ENCODE data around the gene PRKAG2.

The PRKAG2 gene

DNA sequence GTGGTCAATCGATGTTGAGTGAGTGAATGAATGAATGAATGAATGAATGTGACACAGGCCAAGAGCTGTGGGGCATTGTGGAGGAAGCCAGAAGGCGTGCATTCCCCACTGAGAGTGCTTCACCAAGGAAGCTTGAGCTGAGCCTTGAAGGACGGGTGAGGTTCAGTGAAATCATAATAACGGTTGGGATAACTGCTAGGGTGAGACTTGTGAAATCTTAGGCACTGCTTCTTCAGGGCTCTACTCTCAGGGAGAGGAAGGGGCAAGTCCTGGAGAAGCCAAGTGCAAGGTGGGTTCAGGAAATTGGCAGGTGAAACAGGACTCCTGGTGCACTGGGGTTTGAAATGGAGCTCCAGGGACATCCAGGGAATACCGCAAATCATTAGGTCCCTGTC lies 23.7 kb upstream of the PRKAG2 start:
- DNase-seq, result no peak

DNA sequence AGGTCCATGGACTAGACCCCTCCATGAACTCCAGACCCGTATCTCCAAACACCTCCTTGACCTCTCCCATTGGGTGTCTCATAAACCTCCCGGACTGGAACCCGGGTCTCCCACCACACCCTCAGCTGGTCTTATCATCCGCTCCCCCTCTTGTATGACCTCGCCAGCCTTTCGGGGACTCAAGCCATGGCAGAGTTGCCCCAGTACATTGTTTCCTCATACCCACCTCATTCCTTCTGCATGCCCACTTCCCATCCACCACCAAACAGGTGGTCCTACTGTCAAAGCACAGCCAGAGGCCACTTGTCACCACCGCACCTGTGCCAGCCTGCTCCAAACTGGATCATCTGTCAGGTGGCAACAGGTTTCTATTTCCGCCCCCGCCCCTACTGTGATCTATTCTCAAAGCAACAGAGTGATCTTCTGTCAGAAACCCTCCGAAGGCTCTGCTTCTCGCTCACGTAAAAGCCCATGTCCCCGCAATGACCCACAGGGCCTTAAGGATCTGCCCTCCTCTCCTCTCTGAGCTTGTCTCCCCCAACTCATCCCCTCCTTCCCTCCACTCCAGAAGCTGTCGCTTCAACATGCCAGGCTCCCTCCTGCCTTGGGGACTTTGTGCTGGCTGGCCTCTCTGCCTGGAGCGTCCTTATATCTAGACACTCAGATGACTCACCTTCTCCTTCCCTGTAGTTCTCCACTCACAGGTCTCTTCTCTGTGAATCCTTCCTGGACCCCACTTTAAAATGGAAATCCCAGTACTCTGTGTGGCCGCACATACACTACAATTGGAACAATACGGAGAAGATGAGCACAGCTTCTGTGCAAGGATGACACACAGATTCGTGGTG lies 22.8 kb upstream of the PRKAG2 start:
- no peak for DNase-seq

DNA sequence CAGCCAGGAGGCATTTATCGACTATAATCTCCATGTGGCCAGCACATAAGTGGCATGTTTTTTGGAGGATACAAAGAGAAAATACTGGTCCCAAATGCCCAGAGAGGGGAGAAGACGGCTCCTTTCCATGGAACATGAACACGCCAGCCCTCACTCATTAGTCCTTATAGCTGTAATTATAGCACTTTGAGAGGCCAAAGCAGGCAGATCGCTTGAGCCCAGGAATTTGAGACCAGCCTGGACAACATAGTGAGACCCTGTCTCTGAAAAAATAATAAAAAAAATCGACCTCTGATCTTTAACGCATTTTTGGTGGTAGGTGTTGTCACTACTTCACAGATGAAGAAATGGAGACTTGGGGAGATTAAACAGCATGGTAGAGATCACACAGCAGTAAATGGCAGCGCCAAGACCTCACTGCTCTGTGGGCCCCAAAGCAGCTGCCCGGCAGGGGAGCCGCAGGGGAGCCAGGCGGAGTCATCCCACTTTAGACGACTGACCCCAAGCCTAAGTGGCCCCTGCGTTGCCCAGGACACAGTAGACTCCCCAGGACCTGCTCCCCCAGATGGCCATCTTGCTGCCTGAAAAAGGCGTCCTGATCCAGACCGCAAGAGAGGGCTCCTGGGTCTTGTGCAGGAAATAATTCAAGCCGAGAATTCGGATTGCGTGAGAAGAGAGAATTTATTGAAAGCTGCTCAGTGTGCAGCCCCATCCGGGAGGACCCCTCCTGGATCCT lies 21.2 kb upstream of the PRKAG2 start:
- DNase-seq, result no peak

DNA sequence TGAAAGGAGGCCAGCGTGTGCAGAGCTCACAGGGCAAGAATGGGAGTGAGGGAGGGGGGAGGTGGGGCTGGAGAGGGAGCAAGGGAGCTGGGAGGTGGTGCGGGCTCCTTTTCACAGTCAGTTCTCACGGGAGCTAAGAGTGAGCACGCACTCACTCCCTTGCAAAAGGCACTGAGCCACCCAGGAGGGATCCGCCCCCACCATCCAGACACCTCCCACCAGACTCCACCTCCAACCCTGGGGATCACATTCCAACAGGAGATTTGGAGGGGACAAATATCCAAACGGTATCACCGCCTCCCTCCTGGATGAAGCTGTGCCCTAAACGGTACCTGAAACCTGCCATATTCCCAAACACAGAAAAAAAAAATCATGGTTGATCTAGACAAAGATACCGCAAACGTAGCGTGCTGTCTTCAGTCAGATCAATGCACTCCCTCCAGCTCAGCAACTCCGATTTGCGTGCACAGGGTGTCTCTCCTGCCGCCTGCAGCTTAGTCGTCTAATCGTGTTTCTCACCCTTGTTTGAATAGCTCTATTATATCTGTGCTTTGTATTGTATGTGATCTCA lies 20.3 kb upstream of the PRKAG2 start:
- no peak for DNase-seq

DNA sequence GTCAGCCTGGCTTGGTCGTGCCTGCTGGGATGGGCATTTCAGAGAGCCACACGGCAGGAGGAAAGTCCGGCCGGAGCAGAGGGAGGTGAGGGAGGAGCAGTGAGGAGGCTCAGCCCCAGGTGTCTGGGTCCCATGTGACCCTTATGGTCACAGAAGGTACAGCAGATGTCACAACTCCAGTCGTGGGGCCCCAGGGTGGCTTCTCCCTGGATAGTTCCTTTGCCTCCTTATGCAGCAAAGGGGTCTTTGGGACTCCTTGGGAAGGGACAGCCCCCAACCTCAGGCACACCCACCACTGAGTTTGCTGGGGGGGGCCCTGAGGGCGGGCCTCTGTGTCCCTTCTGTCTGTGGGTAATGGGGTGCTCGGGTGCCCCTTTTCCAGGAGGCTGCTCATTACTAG lies 19.6 kb upstream of the PRKAG2 start:
- no peak for DNase-seq

DNA sequence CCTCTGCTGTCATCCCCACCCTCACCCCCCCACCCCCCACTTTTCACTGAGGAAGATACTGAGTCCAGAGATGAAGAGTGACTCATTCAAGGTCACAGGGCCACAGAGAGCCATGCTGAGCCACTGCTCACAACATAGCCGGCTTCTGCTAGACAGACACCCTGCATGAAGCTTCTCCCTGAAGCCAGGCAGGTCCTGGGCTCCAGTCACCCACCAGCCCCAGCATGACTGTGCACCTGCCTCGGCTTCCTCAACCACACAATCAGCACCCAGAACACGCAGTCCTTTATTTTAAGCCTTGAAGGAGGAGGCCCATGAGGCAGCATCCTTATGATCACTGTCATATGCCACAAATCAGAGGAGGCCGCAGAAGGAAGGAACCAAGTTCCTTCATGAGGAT lies 19.2 kb upstream of the PRKAG2 start:
- no peak for DNase-seq

DNA sequence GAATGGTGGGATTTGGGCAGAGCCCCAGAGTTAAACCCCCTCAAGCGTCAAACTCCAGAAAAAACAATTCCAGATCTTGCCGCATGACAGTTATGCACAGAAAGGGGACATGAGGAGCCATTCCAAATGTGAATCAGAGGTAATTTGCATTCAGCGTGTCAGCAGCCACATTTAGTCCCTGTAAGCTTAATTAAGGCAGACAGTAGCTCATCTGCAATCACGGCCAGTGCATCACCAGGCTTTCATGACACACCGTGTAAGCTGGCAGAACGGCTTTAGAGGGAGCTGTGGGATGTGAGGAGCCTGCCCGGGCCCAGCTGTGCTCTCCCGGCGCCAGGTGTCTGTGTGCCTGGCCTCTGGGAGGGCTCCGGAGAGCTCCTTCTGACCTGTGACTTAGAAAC lies 18.7 kb upstream of the PRKAG2 start:
- no peak for DNase-seq

DNA sequence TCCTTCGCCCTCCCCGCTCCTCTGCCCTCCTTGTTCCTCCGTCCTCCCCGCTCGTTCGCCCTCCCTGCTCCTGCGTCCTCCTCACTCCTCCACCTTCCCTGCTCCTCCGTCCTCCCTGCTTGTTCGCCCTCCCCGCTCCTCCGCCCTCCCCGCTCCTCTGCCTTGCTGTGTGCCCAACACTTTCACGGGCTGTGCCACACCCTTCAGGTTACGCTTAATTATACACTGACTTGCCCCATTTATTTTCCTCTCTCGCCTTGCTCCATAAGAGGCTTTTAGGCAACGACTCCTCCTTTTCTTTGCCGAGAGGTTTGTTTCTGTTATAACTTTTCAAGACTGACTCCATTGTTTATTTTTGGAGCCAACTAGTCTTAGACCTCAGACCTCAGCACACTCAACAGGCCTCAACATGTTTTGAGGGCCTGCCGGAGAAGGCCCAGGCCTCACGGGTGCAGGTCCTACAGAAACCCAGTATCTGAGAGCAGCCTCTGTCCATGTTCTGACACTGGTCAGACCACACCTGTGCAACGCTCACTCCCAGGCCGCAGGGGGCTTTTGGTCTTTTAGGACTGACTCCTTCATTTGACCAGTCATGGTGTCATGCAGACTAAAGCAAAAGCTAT lies 18.2 kb upstream of the PRKAG2 start:
- no peak for DNase-seq

DNA sequence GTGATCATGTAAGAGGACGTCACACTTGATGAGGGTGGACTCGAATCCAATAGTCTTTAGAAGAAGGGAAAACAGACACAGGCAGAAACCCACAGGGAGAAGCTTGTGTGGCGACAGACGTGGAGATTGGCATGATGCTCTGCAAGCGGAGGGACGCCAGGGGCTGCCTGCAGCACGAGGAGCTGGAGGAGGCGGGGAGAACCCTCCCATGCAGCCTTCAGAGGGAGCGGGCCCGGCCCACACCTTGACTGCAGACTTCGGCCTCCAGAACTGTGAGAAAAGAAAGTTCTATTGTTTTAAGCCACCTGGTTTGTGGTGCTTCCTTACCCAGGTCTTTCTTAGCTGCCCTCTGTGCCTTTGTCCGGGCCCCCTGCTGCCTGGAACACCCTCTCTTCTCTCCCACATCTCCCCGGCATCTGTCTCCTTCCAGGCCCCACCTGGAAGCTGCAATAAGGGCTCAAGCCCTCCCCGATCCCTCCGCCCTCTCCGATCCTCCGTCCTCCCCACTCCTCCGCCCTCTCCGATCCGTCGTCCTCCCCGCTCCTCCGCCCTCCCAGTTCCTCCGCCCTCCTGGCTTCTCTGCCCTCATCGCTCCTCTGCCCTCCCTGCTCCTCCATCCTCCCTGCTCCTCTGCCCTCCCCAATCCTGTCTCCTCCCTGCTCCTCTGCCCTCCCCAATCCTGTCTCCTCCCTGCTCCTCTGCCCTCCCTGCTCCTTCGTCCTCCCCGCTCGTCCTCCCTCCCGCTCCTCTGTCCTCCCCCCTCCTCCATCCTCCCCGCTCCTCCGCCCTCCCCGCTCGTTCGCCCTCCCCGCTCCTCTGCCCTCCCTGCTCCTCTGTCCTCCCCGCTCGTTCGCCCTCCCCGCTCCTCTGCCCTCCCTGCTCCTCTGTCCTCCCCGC lies 17.4 kb upstream of the PRKAG2 start:
- DNase-seq, result no peak

DNA sequence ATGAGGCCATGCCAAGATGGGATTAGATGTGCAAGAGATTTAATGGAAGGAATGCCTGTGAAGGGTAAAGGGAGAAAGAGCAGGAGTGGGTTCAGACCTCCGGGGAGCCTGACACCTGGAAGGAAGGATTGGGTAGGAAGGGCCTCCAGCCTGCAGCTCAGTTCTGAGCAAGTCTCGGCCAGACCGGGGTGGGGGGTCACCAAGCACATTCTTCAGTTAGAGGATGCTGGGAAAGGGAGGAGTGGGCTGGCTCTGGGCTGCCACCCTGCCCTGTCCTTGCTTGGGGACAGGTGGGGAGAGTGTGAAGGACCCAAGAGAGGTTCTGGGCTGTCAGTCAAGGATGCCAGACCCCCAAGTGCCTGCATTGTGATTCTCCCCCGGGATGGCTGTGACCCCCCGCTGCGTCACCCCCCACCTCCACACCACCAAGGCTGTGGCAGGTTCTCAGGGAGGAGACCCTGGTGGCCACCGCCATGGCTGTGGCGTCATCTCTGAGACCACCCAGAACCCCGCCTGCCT lies 16.5 kb upstream of the PRKAG2 start:
- no peak for DNase-seq

DNA sequence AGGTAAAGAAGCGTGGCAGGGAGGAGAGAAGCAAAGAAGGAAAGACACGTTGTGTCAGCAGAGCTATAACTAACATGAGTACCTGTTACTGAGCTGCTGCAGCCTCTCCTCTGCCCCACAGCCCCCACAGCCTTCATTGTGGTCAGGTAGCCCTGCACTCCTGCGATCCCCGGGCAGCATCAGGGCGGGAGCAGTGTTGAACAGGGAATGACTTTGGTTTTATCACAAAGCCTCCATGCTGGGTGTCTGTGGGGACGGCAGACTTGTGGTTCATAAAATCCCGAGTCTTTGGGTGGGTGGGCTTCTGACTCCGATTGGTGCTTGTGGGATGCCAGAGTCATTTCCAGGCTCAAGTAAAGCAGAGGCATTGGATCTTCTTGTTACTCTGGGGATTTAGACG lies 14.8 kb upstream of the PRKAG2 start:
- no peak for DNase-seq

DNA sequence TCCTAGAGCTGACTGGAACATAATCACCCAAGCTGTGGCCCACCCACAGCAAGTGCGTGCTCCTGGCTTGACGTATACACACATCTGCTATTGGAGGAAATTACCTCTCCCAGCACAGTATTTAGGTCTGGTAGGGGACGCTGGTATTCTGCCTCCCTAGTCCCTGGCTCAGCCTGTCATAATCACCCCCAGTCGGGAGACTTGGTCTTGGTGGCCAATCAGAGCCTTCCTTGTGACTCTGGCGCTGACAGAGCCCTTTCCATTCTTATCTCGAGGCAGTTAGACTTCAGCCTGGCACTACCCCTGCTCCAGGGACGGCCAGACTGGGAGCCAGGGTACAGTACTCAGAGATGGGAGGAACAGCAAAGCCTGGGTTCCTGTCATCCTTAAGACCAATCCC lies 14.3 kb upstream of the PRKAG2 start:
- DNase-seq, result no peak

DNA sequence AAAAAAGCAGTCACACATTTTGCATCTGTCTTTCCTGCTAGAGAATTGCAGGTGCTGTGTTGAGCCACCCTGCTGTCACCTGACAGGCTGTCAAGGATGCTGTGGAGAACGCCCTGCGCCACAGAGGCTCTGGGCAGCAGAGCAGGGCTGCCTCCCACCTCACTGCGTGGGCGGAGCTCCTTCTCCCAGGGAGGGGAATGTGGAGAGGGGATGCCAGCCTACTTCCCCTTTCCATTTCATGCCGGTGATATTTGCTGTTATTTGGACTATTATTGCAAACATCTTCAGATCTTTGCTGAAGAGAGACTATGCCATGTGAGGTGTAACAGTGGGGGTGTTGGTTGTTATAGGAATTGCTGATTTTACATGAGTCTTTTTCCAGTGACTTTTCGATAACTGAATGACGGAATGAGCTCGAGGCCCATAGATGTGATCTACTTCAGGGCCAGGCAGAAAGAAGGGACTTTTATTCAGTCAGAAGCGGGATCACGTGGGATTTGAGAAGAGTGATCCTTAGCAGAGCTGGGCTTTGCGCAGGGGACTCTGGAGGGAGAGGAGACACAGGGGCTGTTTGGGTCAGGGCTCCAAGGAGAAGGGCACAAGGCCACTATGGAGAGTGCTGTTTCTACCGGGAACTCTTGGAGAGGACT lies 13.6 kb upstream of the PRKAG2 start:
- DNase-seq, result peak in 1 of 14 donors; percentile 21

DNA sequence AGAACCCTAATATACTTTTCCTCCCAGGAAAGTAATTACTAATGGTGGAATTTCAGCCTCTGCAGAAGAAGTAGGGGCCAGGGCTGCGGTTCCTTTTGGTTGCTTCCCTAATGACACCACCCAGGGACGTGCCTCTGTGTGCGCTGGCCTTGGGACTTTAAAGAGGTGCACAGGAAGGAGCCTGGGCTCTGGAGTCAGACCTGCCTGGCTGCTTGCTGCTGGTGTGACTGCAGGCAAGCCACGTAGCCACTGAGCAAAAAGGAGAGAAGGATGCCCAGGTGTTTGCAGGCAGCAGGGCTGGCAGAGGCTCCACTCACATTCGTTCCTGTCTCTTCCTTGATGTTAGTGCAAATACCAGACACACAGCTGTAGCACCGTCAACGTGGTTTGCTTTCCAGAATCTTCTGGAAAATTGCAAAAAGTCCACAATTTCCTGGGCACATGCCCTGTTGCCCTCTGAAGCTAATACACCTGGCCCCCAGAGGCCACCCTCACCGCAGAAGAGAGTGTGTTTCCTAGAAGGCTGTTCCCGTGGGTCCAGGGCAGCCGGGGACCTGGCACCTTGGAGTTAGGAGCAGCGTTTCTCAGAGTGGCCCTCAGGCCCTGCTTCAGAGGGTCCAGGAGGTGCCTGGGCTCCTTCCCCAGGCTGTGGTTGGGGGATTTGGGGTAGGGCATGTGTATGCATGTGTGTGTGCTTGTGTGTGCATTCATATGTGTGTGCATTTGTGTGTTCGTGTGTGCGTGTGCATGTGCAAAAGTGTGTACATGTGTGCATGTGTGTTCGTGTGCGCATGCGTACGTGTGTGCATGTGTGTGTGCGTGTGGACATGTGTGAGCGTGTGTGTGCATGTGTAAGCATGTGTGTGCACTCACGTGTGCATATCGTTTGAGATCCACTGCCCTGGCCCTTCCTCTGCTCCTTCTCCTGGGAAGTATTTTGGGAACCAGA lies 12.8 kb upstream of the PRKAG2 start:
- DNase-seq, result no peak

DNA sequence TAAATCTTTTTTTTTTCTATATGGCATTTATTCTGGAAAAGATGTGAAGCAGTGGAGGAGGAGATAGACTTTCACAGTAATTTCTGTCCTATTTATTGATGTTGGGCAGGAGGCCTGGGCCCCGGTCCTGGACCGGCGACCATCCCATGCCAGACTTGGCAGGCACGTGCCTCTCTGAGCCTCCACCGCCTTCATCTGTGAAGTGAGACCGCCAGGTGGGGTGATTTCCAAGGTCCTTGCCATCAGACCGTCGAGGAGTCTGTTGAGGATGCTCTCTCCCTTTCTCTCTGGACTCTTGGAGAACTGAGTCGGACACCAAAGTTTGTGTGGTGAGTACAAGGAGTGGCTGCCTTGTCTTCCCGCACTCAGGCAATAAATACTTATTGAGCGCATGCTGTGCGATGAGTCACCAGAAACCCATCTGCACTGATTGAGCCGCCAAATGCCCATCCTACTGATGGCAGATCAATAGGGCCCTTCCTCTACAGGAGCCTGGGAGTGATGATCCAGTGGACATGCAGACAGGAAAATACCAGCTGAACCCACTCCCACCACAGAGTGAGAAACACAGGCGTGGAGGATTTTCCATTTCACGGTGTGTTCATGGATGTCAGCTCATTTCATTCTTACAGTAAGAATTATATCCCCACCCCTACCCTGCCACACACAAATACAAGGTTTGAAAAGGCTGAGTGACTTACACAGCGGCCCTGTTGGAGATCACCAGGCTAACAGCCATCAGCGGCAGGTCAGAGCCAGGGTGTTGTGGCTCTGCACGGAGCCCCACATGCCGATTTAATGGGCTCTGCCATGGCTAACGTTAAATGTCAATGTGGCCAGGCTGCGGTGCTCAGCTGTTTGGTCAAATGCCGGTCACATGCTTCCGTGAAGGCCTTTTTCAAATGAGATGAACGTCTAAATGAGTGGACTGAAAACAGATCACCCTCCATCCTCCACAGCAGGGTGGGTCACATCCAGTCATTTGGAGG lies 11.5 kb upstream of the PRKAG2 start:
- no peak for DNase-seq

DNA sequence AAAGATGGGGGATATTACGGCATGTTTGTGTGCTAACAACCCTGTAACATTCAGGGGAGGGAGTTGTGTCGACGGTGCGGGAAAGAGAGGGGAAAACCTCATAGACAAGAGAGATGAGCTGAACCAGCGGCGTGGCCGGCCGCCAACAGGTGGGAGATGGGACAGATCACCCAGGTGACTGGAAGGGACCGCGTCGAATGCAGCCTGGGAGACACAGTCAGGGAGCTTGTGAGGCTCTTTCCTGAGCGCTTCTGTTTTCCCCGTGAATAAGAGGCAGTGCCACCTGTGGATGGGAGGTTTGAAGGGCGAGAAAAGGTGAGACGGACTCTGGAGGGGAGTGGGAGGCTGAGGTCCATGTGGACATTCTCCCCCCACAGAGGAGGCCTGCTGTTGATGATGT lies 9.9 kb upstream of the PRKAG2 start:
- DNase-seq, result no peak

DNA sequence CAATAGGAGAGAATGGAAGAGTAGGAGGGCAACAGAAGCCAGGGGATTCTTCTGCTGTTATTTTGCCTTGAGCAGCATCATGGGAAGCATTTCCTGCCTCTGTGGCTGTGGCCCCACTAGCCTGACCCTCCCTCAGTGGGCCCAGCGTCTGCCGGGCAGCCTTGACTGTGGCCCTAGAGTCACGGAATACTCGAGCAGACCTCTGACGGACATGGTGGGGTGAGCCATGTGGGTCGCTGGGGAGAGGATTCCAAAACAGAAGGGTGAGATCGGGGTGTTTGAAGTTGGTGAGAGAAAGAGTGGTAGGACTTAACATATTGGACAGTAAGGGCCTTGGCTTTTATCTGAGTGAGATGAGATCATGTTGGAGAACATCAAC lies 8.3 kb upstream of the PRKAG2 start:
- DNase-seq, result no peak

DNA sequence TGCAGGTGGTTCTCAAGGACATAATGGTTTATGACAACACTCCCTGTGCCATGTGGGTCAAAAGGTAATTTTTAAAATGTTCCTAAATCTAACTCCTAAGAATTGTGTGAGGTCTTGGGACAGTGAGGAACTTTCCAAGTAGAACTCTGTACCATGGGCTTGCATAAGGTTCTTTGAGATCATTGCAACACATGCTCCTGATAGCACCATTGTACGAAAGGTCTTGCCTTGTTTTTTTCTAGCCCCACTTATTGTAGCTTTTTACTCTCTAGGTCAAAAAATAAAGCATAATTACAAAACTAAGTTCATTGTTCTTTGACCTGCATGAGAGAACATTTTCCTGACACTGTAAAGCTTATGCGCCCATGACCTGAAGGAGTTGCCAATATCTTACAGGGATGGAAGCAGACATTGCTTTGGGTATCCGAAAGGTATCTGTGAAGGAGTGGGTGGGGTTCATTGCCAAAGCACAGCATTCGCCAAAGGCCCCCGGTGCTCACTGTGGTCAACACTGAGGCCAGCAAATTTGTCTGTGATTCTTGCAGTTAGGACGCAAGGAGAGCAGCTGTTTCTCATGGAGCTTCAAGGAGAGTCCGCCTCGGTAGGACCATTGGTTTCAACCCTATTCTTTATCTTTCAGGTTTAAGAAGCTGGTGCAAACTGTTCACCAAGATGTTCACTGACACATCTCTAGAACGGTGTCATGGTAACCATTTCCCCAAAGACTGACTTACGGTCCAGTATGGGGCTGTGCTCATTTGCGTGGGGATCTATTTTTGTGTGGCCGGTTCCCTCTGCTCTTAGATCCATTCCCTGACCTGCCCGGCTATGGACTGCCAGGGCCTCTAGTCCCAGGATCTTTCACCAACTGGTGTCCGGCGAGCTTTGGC lies 7.6 kb upstream of the PRKAG2 start:
- DNase-seq, result no peak
